ENCODE results near the gene NARS2.

Gene NARS2

GRCh38 chr11:78400116-78400515 lies 174.5 kb downstream of the NARS2 start:
- TF ChIP-seq JUND (IDR thresholded peaks at IDR 0.05; ENCODE audit: low read depth) = no peak
- no peak for DNase-seq (ENCODE audit: low read depth in 1 of 2, low spot score in 1 of 2)
- in situ Hi-C loops (cut with HindIII; ENCODE audit: low pct_unique_long_range_greater_than_20kb, low sequenced_read_pairs) = no loop called here

- in situ Hi-C loops (cut with HindIII; ENCODE audit: low pct_unique_long_range_greater_than_20kb, low sequenced_read_pairs) = no loop called here
- no peak for DNase-seq (ENCODE audit: low read depth in 1 of 2, low spot score in 1 of 2)
- no peak for TF ChIP-seq JUND (IDR thresholded peaks at IDR 0.05; ENCODE audit: low read depth)
These were observed 175.5 kb downstream of the NARS2 start for GRCh38 chr11:78399136-78399535.

GRCh38 chr11:78398715-78399114 lies 175.9 kb downstream of the NARS2 start:
- in situ Hi-C loops (cut with HindIII; ENCODE audit: low pct_unique_long_range_greater_than_20kb, low sequenced_read_pairs) = no loop called here
- no peak for TF ChIP-seq JUND (IDR thresholded peaks at IDR 0.05; ENCODE audit: low read depth)

GRCh38 chr11:78397398-78397797 lies 177.3 kb downstream of the NARS2 start:
- DNase-seq (ENCODE audit: low read depth in 1 of 2, low spot score in 1 of 2) = peak in 1 of 2 experiments; percentile 42
- in situ Hi-C loops (cut with HindIII; ENCODE audit: low pct_unique_long_range_greater_than_20kb, low sequenced_read_pairs) = no loop called here
- TF ChIP-seq JUND (IDR thresholded peaks at IDR 0.05; ENCODE audit: low read depth) = no peak

More at GRCh38 chr11:78398715-78399114, 175.9 kb downstream of the NARS2 start:
- no peak for DNase-seq (ENCODE audit: low read depth in 1 of 2, low spot score in 1 of 2)

GRCh38 chr11:78395597-78395996 lies 179.1 kb downstream of the NARS2 start:
- DNase-seq (ENCODE audit: low read depth in 1 of 2, low spot score in 1 of 2) = no peak
- no peak for TF ChIP-seq JUND (IDR thresholded peaks at IDR 0.05; ENCODE audit: low read depth)
- in situ Hi-C loops (cut with HindIII; ENCODE audit: low pct_unique_long_range_greater_than_20kb, low sequenced_read_pairs) = no loop called here

GRCh38 chr11:78392854-78393253 lies 181.8 kb downstream of the NARS2 start:
- no peak for TF ChIP-seq JUND (IDR thresholded peaks at IDR 0.05; ENCODE audit: low read depth)
- in situ Hi-C loops (cut with HindIII; ENCODE audit: low pct_unique_long_range_greater_than_20kb, low sequenced_read_pairs) = no loop called here
- DNase-seq (ENCODE audit: low read depth in 1 of 2, low spot score in 1 of 2) = no peak

GRCh38 chr11:78391424-78391823 lies 183.2 kb downstream of the NARS2 start:
- DNase-seq (ENCODE audit: low read depth in 1 of 2, low spot score in 1 of 2) = no peak
- in situ Hi-C loops (cut with HindIII; ENCODE audit: low pct_unique_long_range_greater_than_20kb, low sequenced_read_pairs) = no loop called here
- TF ChIP-seq JUND (IDR thresholded peaks at IDR 0.05; ENCODE audit: low read depth) = no peak

GRCh38 chr11:78390809-78391208 lies 183.9 kb downstream of the NARS2 start:
- in situ Hi-C loops (cut with HindIII; ENCODE audit: low pct_unique_long_range_greater_than_20kb, low sequenced_read_pairs) = no loop called here
- DNase-seq (ENCODE audit: low read depth in 1 of 2, low spot score in 1 of 2) = no peak
- TF ChIP-seq JUND (IDR thresholded peaks at IDR 0.05; ENCODE audit: low read depth) = no peak

GRCh38 chr11:78386215-78386941 lies 188.3 kb downstream of the NARS2 start:
- no peak for TF ChIP-seq JUND (IDR thresholded peaks at IDR 0.05; ENCODE audit: low read depth)
- in situ Hi-C loops (cut with HindIII; ENCODE audit: low pct_unique_long_range_greater_than_20kb, low sequenced_read_pairs) = no loop called here
- DNase-seq (ENCODE audit: low read depth in 1 of 2, low spot score in 1 of 2) = no peak
